Measurements from ENCODE around the gene DAB1.

Gene DAB1

GRCh38 chr1:56978819-56979218 lies 445.0 kb downstream of the DAB1 start:
- no peak for DNase-seq (ENCODE audit: low read depth in 3 of 3)

- no peak for DNase-seq (ENCODE audit: low read depth in 3 of 3)
These were observed 445.9 kb downstream of the DAB1 start for GRCh38 chr1:56977910-56978309.

DNA sequence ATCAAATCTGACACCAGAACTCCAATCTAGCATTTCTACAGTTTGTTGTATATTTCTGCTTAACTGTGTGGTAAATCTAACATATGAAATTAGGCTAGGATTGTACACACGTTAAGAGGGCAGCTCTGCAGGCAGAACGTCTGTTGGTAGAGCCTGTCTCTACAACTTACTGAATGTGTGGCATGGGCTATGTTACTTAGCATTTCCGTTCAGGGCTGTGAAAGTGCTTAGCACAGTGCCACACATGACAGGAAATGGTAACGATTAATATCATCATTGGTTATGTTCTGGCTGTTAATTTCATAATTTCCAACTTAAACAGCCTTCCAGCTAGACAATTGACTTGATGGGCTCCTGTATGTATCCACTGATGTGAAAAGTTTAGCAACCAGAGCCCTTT lies 448.4 kb downstream of the DAB1 start:
- no peak for DNase-seq (ENCODE audit: low read depth in 3 of 3)

DNA sequence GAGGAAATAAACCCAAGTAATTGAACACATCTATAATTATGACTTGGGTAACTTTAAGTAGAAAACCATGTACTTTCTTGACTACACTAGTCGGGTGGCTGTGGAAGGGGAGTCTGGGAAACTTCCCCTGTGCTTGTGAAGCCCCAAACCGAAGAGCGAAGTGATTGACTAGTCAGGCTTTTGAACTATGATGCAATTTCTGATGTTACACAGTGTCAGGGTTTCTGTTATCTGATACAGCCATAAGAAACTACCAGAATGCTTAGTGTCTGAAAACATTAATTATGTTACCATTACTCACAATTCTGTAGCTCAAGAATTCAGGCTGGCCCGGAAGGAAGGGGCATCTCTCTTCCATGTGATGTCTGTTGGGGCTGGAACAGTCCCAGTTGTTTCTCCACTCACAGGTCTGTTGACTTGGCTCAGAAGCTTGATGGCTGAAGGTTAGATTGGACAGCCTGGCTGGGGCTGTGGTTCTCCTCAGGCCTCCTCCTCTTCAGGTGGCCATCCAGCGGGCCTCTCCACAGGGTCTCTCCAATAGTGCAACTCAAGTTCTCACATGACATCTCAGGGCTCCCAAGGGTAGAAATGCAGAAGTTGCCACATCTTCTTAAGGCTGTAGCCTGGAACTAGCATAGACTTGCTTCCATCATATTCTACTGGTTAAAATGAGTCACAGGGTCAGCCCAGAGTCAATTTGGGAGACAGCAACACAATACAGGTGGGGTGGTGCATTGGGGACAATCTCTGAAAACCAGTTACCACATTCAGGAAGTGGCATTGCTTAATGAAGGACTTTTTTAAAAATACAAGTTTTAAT lies 449.7 kb downstream of the DAB1 start:
- no peak for DNase-seq (ENCODE audit: low read depth in 3 of 3)

DNA sequence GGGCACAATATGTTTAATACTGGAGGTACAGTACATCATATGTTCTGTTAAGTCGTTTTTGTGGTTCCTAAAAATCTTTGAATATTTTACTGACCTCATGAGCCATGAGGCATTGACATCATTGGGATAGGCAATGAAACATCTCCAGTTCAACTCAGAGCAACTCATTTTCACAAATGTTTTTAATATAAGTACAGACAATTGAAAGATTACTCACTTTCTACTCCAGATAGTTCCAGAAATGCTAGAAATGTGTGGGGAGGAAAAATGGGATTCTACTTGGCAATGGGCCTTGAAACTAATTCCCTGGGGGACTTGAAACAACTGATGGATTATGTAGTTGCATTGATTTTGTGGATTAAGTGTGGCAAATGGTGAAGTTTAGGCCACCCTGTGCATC lies 450.9 kb downstream of the DAB1 start:
- no peak for DNase-seq (ENCODE audit: low read depth in 3 of 3)

DNA sequence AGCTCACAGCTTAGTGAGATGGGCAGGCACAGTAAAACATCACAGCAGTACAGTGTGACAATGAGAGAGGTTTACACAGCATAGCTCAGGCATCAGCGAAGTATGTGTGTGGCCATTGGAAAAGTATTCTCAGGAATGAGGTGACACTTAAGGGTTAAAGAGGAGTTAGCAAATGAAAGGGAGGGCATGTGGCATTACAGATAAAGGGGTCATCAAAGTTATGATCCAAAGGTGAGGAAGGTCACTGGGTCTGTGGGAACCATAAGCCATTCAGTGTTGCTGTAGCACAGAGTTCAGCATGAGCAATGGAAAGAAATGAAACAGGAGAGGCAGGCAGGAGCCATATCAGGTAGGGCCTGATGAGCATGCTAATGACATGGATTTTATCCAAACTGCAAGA lies 453.6 kb downstream of the DAB1 start:
- DNase-seq (ENCODE audit: low read depth in 3 of 3): no peak

- DNase-seq (ENCODE audit: low read depth in 3 of 3): no peak
These were observed 454.9 kb downstream of the DAB1 start for GRCh38 chr1:56968878-56969495.

GRCh38 chr1:56967900-56968832 lies 455.7 kb downstream of the DAB1 start:
- DNase-seq (ENCODE audit: low read depth in 3 of 3): no peak

DNA sequence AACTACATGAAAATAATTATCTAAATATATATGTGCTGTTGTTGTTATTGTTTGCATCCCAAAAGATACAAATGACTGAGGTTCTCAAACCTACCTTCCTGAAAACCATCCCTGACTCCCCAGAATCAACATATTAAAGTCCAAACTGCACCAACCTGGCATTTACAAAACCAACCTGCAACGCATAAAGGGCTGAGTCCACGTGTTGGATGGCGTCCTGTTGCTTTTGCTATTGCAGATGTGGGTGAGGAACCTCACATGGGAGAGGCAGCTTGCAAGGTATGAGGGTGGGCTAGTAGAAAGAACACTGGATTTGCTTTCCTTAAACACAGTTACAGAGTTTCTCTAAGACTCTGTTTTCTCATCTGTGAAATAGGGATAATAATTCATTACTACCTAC lies 456.5 kb downstream of the DAB1 start:
- DNase-seq (ENCODE audit: low read depth in 3 of 3): no peak

GRCh38 chr1:56966698-56966999 lies 457.2 kb downstream of the DAB1 start:
- no peak for DNase-seq (ENCODE audit: low read depth in 3 of 3)

DNA sequence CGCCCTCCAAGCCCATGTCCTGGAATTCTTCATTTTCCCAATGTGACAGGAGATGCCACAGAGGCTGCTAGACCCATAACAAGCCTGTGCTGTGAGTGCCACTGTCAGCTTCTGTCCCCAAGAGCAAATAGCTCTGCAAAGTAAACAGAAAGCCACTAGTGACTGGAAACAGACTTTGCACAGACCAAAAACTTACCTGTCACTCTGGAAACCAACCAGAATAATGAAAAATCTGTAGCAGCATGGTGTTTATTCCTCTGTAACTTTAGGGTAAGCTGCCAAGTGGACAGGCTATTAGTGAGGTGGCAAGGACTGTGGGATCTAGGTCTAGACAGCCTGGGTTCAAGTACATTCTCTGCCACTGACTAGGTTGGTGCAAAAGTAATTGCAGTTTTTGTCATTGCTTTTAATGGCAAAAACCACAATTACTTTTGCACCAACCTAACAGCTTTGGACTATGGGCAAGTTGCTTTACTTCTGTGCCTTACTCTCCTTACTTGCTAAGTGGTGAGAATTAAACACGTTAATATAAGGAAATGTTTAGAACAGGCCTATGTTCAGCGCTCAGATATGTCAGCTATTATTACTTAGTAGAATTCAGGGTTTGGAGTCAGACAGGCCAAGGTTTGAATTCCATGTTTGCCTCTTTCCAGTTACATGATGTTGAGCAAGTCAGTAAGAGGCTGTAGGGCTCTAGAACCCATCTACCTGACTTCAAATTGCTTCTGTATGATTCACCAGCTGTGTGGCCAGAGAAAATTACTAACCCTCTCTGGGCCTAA lies 457.8 kb downstream of the DAB1 start, which contains the start of gene C8B:
C8B (minus strand) TSS at position 100 of the 782 bp plus-strand sequence; CDS start at position 33, 67 bp downstream.
- no peak for DNase-seq (ENCODE audit: low read depth in 3 of 3)

GRCh38 chr1:56965191-56965590 lies 458.7 kb downstream of the DAB1 start:
- DNase-seq (ENCODE audit: low read depth in 3 of 3): no peak

DNA sequence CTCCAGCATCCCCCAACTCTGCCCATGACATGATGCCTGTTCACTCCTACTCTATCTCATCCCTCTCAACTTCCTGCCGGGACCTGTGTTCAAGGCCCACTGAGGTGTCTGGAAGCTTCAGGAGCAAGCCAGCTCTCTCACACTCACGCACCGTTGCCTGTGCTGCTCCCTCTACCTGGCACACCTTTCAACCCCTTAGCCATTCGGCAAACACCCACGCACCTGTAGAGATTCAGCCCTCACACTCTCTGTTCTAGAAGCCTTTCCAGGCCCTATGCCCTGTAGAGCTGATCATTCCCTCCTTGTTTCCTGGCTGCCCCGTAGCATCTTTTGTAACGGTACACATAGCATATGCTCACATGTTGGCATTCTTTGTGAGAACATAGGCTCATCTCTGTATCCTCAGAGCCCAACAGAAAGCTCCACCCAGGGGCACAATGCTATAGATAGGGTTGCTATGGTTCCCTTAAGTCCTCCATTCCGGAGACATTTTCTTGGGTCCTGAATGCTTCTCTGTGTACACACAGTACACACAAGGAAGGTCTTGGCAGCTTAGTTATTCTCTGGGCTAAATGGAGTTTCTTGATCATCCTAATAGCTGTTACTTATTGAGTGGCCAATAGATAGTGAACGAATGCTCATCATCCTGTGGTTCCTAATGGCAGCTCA lies 459.4 kb downstream of the DAB1 start:
- no peak for DNase-seq (ENCODE audit: low read depth in 3 of 3)

- no peak for DNase-seq (ENCODE audit: low read depth in 3 of 3)
These were observed 460.2 kb downstream of the DAB1 start for GRCh38 chr1:56963667-56964066.

DNA sequence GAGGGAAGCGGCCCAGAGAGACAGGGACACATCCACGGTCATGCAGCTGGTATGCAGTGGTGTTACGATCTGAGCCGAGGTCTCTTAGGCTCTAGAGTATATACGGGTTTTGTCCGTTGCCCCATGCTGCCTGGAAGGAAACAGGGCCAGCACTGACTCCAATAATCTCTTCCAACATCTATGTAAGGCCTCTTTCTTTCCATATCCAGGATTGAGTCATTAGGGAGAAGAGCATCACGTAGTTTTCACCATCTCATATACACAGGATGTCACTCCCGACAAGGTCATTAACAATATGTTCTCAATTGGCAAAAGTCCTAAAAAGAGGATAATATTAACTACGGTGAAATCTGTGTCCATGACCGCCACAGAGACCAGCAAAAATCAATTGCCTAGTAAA lies 462.4 kb downstream of the DAB1 start:
- no peak for DNase-seq (ENCODE audit: low read depth in 3 of 3)

- DNase-seq (ENCODE audit: low read depth in 3 of 3): no peak
These were observed 465.3 kb downstream of the DAB1 start for GRCh38 chr1:56958526-56958925.

- DNase-seq (ENCODE audit: low read depth in 3 of 3): no peak
These were observed 465.9 kb downstream of the DAB1 start for GRCh38 chr1:56957931-56958330.

GRCh38 chr1:56954664-56955063 lies 469.2 kb downstream of the DAB1 start:
- no peak for DNase-seq (ENCODE audit: low read depth in 3 of 3)

GRCh38 chr1:56953386-56953785 lies 470.5 kb downstream of the DAB1 start:
- DNase-seq (ENCODE audit: low read depth in 3 of 3): no peak

- DNase-seq (ENCODE audit: low read depth in 3 of 3): no peak
These were observed 471.4 kb downstream of the DAB1 start for GRCh38 chr1:56952501-56952900.

DNA sequence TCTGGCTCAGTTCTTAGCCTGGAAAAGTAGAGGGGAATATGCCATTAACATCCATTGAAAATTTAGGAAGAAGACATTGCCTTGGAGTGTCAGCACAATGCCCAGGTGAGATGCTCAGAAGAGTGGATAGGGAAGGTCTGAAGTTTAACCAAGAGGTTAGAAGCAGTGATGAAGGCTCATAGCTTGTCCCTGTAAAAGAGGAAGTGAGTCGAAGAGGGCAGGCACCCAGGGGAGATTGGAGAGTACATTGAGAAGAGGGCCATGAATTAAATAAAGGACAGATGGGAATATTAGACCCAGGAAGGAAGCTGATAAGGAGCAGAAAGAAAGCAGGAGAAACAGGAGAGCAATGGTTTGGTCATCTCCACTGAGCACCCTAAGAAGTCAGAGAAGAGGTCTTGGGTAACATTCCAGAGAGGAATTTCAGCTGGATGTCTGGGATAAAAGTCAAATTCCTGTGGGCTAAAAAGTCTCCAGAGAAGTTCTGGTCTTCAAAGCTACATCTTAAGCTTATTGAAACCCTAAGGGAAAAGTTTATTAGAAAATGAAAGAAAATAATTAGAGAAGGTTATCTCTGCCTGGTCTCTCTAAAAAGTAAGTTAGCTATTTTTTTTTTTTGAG lies 475.3 kb downstream of the DAB1 start:
- DNase-seq (ENCODE audit: low read depth in 3 of 3): no peak

Data from stimulated activated CD4-positive, alpha-beta T cell treated with anti-CD3 and anti-CD28 coated beads, TNF-alpha, amount 100 ng/mL, for 24 hours (primary cell).